Measurements from ENCODE around the gene IRGC. TPM values are rescaled to one million over a fixed set of nuclear protein-coding genes. Genes with fewer than 3 reads are reported as not detected.

IRGC gene
- total and polyA plus RNA-seq, 2 of the 13 experiments (the other 11 are each of a cell fraction or from before 2014, with no cell fraction given): not detected

DNA sequence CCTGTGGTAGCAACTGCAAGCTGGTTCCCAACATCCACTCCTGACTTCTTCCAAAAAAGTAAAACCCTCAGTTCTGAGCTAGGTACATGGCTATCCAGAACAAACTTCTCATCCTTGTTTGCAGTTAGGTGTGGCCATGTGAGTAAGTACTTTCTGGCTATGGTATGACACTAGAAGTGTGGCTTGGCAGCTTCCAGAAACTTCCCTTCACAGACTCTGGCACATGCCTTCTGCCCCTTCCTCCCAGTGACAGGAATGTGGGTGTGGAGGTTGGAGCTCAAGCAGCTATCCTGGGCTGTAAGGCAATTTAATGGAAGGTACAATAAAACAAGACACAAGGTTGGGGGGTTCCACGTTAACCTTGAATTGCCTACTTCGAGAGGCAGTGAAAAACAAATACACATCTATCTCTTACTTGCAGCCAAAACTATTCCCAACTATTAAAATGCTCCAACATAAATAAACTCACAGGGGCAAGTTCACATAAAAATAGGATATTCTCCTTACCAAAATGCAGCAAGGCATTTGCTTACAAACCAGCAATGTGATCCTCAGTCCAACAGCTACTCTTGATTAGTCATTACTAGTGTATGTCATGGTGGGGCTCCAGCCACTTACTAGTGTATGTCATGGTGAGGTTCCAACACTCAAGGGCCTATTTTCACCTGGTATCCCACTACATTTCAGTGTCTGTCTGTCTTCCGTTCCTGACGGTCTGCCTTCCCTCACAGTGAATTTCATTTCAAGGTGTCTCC lies 35.8 kb downstream of the IRGC start:
- DNase-seq (ENCODE audit: low spot score) (no peak), FAIRE-seq (no peak), ATAC-seq (no peak)
- H2AFZ ChIP-seq (ENCODE audit: low read length): no peak overlapping the region
- H3K27me3 ChIP-seq (ENCODE audit: control insufficient read depth in 1 of 2, insufficient read depth in 2 of 2, low read length in 2 of 2): no peaks in the 10 kb centered on the region
- WGBS (ENCODE audit: low lambda C conversion rate): 98% methylated on average over 4 of the region's 4 CpGs
- H3K36me3 ChIP-seq (replicated peaks in 1 of 2; ENCODE audit: control insufficient read depth in 1 of 2, insufficient read depth in 2 of 2, low read length in 2 of 2): peaks cover 19 to 45% of the 10 kb centered on the region in 2 experiments
- POLR2A ChIA-PET: no interaction called here
- in situ Hi-C loops (cut with HindIII; ENCODE audit: extremely low pct_ligation_motif_present, low pct_unique_long_range_greater_than_20kb) (no loop called here), intact Hi-C loops (cut with micrococcal nuclease; ENCODE audit: unreplicated experiment) (no loop called here)
- peaks cover 16% of the 10 kb centered on the region for H3K79me2 ChIP-seq (ENCODE audit: insufficient read depth, low read length)
- no peak overlapping the region for H3K4me3 ChIP-seq (replicated peaks in 1 of 3; ENCODE audit: insufficient read depth in 1 of 3, low read depth in 2 of 3, low read length in 3 of 3)
- no peak overlapping the region for H3K27ac ChIP-seq (ENCODE audit: extremely low read length, insufficient read depth, low read length)
- no peak overlapping the region for H3K4me2 ChIP-seq (ENCODE audit: low read depth, low read length)
- TF ChIP-seq NRL (CRISPR knock-in tag; IDR thresholded peaks at IDR 0.05; ENCODE audit: borderline replicate concordance) (no peak), ZNF629 (CRISPR knock-in tag; conservative IDR thresholded peaks at IDR 0.05) (no peak), HMG20B (CRISPR knock-in tag; conservative IDR thresholded peaks at IDR 0.05) (no peak), MIER2 (CRISPR knock-in tag; IDR thresholded peaks at IDR 0.05) (no peak), NFKB2 (CRISPR knock-in tag; IDR thresholded peaks at IDR 0.05; ENCODE audit: borderline replicate concordance) (no peak), THAP11 (CRISPR knock-in tag; IDR thresholded peaks at IDR 0.05) (no peak), ZNF7 (CRISPR knock-in tag; IDR thresholded peaks at IDR 0.05) (no peak), SNAPC2 (CRISPR knock-in tag; IDR thresholded peaks at IDR 0.05) (no peak), ZNF343 (CRISPR knock-in tag; IDR thresholded peaks at IDR 0.05) (no peak), RCOR2 (CRISPR knock-in tag; IDR thresholded peaks at IDR 0.05) (no peak), ATF1 (CRISPR knock-in tag; IDR thresholded peaks at IDR 0.05) (no peak), GZF1 (CRISPR knock-in tag; IDR thresholded peaks at IDR 0.05) (no peak), ZNF543 (CRISPR knock-in tag; IDR thresholded peaks at IDR 0.05) (no peak), NFYB (CRISPR knock-in tag; IDR thresholded peaks at IDR 0.05) (no peak)
- TF ChIP-seq, protein P1, sequence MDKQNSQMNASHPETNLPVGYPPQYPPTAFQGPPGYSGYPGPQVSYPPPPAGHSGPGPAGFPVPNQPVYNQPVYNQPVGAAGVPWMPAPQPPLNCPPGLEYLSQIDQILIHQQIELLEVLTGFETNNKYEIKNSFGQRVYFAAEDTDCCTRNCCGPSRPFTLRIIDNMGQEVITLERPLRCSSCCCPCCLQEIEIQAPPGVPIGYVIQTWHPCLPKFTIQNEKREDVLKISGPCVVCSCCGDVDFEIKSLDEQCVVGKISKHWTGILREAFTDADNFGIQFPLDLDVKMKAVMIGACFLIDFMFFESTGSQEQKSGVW (CRISPR knock-in tag; IDR thresholded peaks at IDR 0.05; ENCODE audit: borderline replicate concordance): no peak
- TF ChIP-seq, protein P2, sequence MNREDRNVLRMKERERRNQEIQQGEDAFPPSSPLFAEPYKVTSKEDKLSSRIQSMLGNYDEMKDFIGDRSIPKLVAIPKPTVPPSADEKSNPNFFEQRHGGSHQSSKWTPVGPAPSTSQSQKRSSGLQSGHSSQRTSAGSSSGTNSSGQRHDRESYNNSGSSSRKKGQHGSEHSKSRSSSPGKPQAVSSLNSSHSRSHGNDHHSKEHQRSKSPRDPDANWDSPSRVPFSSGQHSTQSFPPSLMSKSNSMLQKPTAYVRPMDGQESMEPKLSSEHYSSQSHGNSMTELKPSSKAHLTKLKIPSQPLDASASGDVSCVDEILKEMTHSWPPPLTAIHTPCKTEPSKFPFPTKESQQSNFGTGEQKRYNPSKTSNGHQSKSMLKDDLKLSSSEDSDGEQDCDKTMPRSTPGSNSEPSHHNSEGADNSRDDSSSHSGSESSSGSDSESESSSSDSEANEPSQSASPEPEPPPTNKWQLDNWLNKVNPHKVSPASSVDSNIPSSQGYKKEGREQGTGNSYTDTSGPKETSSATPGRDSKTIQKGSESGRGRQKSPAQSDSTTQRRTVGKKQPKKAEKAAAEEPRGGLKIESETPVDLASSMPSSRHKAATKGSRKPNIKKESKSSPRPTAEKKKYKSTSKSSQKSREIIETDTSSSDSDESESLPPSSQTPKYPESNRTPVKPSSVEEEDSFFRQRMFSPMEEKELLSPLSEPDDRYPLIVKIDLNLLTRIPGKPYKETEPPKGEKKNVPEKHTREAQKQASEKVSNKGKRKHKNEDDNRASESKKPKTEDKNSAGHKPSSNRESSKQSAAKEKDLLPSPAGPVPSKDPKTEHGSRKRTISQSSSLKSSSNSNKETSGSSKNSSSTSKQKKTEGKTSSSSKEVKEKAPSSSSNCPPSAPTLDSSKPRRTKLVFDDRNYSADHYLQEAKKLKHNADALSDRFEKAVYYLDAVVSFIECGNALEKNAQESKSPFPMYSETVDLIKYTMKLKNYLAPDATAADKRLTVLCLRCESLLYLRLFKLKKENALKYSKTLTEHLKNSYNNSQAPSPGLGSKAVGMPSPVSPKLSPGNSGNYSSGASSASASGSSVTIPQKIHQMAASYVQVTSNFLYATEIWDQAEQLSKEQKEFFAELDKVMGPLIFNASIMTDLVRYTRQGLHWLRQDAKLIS (CRISPR knock-in tag; IDR thresholded peaks at IDR 0.05): no peak
- peaks cover 18% of the 10 kb centered on the region for H3K4me1 ChIP-seq (ENCODE audit: insufficient read depth, low read length)
- CTCF ChIA-PET (ENCODE audit: low intra/inter-chr PET ratio, low total read pairs): no interaction called here
- no peaks in the 10 kb centered on the region for H4K20me1 ChIP-seq (ENCODE audit: insufficient read depth, low read length)
- no peaks in the 10 kb centered on the region for H3K9me3 ChIP-seq (ENCODE audit: low read length)
- H3K9ac ChIP-seq (ENCODE audit: insufficient read depth, low read depth, low read length): no peak overlapping the region
- BruUV-seq (replicated peaks): no TSS peak

All from HepG2 (cell line).